Body of pancreas (tissue), 4 donors: ENCODE measurements around the gene CMSS1. TPM values are rescaled to one million over a fixed set of nuclear protein-coding genes. Genes with fewer than 3 reads are reported as not detected.

ENCODE experiments used
- ATAC-seq: fragments of 150-250 bp; one replicate; pipeline ENCODE4 v1.9.1; 2016
- DNase-seq, 4 donors: peaks; one replicate each; pipeline ENCODE4 v3.0.0-alpha.2; 2019
- H3K27ac ChIP-seq, 4 donors: fragments of 200-600 bp; sonication (generic); 1 replicate in 3 of 4; 2 replicates in 1 of 4; pipeline versions ENCODE4 v1.5.1 to v1.6.1; 2016 to 2019; ENCODE audit warnings: mild to moderate bottlenecking in 1 of 4, mixed read lengths in 1 of 4, moderate library complexity in 1 of 4
- H3K27me3 ChIP-seq, 2 donors: fragments of 200-600 bp; sonication (generic); one replicate each; pipeline ENCODE4 v1.6.0; 2016; ENCODE audit warnings: mild to moderate bottlenecking in 1 of 2
- H3K36me3 ChIP-seq, 2 donors: fragments of 200-600 bp; sonication (generic); replicated peaks in 1 of 2; 2 replicates each; pipeline ENCODE4 v1.5.1; 2016; ENCODE audit warnings: low read depth in 2 of 2; ENCODE audit not compliant: insufficient read depth in 1 of 2
- H3K4me1 ChIP-seq: fragments of 200-600 bp; sonication (generic); one replicate; pipeline ENCODE4 v1.6.0; 2016
- H3K4me3 ChIP-seq, 2 donors: fragments of 200-600 bp; sonication (generic); 1 replicate in 1 of 2; 2 replicates in 1 of 2; pipeline ENCODE4 v1.5.1; 2016 to 2019
- H3K9me3 ChIP-seq, 3 donors: fragments of 200-600 bp; sonication (generic); 1 replicate in 2 of 3; 2 replicates in 1 of 3; pipeline ENCODE4 v1.5.1; 2016
- POLR2A ChIP-seq, 3 donors: fragments of 450-650 bp; IDR thresholded peaks; one replicate each; pipeline ENCODE4 v1.6.1; 2016; ENCODE audit warnings: antibody characterized with exemption in 3 of 3, mild to moderate bottlenecking in 2 of 3
- WGBS, 2 donors: methylation state at CpG; one replicate each; pipeline ENCODE4 v1.1.5; 2017; 5-methylcytosine and 5-hydroxymethylcytosine counted together
- intact Hi-C: fragments of 100-400 bp; cut with DNase I; formaldehyde crosslinking; loops from one replicate; pipeline ENCODE4 v1.15.1; 2023
- total RNA-seq, 2 donors: library from RNA; depleted of rRNA; stranded (reverse); fragments of >200 nt; gene quantifications; one replicate each; pipeline ENCODE4 v1.1.0, GENCODE V29; 2016
- TF ChIP-seq, protein P1 (sequence below), 7 experiments: fragments of 450-650 bp in 4 of 7; fragments of 200-600 bp in 3 of 7; sonication (generic) in 3 of 7; IDR thresholded peaks; one replicate each; pipeline ENCODE4 v1.5.1; 2016 to 2019; ENCODE audit warnings: antibody characterized with exemption in 7 of 7

The CMSS1 gene
- total RNA-seq, 2 donors from 2014 or later = 3.9 to 21.4 TPM

GRCh38 chr3:99823723-99824711 is 6.4 kb downstream of the CMSS1 start:
- H3K4me1 ChIP-seq = peaks cover 12% of the 10 kb centered on the region
- DNase-seq (peak in 1 of 4 donors; percentile 29), ATAC-seq (peak; percentile 73)
- H3K27me3 ChIP-seq = no peaks in the 10 kb centered on the region
- 61 to 65% methylated on average over 14 of the region's 14 CpGs for WGBS, 2 donors
- H3K9me3 ChIP-seq = no peaks in the 10 kb centered on the region
- H3K36me3 ChIP-seq = no peaks in the 10 kb centered on the region
- peak overlapping the region in 3 of 4 donors; percentile 9 to 63 (median 19) for H3K27ac ChIP-seq
- no peak overlapping the region for H3K4me3 ChIP-seq
- intact Hi-C loops = no loop called here
- no peak for TF ChIP-seq POLR2A (IDR thresholded peaks at IDR 0.05)
- TF ChIP-seq, protein P1, sequence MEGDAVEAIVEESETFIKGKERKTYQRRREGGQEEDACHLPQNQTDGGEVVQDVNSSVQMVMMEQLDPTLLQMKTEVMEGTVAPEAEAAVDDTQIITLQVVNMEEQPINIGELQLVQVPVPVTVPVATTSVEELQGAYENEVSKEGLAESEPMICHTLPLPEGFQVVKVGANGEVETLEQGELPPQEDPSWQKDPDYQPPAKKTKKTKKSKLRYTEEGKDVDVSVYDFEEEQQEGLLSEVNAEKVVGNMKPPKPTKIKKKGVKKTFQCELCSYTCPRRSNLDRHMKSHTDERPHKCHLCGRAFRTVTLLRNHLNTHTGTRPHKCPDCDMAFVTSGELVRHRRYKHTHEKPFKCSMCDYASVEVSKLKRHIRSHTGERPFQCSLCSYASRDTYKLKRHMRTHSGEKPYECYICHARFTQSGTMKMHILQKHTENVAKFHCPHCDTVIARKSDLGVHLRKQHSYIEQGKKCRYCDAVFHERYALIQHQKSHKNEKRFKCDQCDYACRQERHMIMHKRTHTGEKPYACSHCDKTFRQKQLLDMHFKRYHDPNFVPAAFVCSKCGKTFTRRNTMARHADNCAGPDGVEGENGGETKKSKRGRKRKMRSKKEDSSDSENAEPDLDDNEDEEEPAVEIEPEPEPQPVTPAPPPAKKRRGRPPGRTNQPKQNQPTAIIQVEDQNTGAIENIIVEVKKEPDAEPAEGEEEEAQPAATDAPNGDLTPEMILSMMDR (IDR thresholded peaks at IDR 0.05) = no peak

GRCh38 chr3:99825004-99825640 is 7.5 kb downstream of the CMSS1 start:
- no peaks in the 10 kb centered on the region for H3K27me3 ChIP-seq
- TF ChIP-seq, protein P1 (IDR thresholded peaks at IDR 0.05) = no peak
- TF ChIP-seq POLR2A (IDR thresholded peaks at IDR 0.05) = no peak
- peak overlapping the region in 1 of 4 donors; percentile 63 for H3K27ac ChIP-seq
- DNase-seq (no peak), ATAC-seq (no peak)
- H3K4me1 ChIP-seq = peaks cover 10% of the 10 kb centered on the region
- no peaks in the 10 kb centered on the region for H3K9me3 ChIP-seq
- no peak overlapping the region for H3K4me3 ChIP-seq
- WGBS, 2 donors = 47 to 63% methylated on average over 3 of the region's 3 CpGs
- intact Hi-C loops = no loop called here
- H3K36me3 ChIP-seq = no peaks in the 10 kb centered on the region

DNA sequence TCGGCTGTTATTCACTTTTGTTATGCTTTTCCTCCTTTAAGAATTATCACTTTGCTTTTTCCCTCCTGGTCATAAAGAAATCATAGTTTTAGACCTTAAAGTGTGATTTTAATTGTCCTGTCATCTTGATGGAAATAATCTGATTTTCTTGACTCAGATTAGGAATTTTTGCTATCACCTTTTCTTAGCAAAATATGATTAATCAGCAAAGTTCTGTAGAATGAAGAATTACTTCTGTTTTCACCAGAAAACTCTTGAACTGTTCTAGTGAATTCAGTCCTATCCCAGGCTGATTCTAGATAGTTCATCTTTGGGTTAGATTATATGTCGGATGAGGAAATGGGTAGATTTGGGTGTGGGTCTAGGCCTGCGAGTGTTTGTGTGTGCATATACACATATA is 12.2 kb downstream of the CMSS1 start:
- intact Hi-C loops = no loop called here
- Histone ChIP-seq H3K9me3 (no peaks in the 10 kb centered on the region), H3K27me3 (no peaks in the 10 kb centered on the region), H3K4me1 (peaks cover 10% of the 10 kb centered on the region), H3K36me3 (no peaks in the 10 kb centered on the region), H3K27ac (no peak overlapping the region), H3K4me3 (no peak overlapping the region)
- ATAC-seq (no peak), DNase-seq (no peak)
- no peak for TF ChIP-seq POLR2A (IDR thresholded peaks at IDR 0.05)
- WGBS, 2 donors = 84 to 87% methylated on average over 3 of the region's 3 CpGs

DNA sequence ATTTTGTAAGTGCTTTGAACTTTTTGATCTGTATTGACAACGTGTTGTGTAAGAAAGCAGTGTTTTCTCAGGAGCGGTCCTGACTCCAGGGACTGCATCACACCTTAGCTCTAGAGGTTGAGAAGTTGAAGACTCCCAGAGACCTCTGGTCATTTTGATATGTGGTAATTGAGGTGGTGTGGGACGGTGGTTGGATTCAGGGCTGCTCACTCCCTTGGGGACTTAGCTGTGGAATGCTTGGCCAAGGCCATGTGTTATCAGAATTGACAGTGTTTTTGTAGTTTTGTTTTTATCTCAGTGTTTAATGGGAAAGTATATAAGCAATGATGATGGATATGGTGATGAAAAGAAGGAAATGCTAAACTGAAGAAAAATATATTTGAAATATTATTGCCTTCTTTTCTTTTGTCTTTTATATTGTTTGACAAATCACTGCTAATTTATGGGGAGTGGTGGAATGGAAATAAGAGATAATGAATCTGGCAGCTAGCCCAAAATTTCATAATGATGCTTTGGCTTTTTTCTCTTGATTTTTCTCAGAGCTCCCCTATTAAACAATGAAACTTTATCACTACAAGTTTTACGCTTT is 16.0 kb downstream of the CMSS1 start:
- intact Hi-C loops = no loop called here
- peaks cover 16% of the 10 kb centered on the region for H3K4me1 ChIP-seq
- no peaks in the 10 kb centered on the region for H3K27me3 ChIP-seq
- no peaks in the 10 kb centered on the region for H3K9me3 ChIP-seq
- DNase-seq (no peak), ATAC-seq (no peak)
- H3K27ac ChIP-seq = no peak overlapping the region
- 35 to 45% methylated on average over 4 of the region's 4 CpGs for WGBS, 2 donors
- no peak overlapping the region for H3K4me3 ChIP-seq
- H3K36me3 ChIP-seq = no peaks in the 10 kb centered on the region
- TF ChIP-seq, protein P1 (IDR thresholded peaks at IDR 0.05) = no peak
